Measurements from ENCODE around the gene CWC15.
"Not testable (repeated sequence)": the region's sequence is repeated elsewhere in the genome, so short reads cannot be mapped to it uniquely, and the experiment has no call there.

The CWC15 gene

DNA sequence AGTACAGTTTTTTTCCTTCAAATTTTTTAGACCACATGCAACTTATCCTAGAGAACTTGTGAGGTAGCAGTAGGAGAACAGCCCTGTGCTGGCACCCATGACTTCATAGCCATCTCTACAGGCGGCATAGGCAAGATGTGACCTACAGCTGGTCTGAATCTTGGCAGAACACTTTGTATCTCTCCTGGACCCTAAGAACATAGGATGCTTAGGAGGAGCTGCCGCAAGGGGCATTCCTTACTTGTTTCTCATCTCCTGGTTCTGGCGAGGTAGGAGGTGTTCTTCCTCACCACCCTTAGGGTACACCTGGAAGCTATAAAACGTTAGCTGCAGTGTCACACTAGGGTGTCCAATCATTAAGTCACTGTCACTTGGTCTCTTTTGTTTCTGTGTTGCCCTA lies 16.4 kb downstream of the CWC15 start:
- in situ Hi-C loops (cut with MboI; ENCODE audit: low sequenced_read_pairs): no loop called here

DNA sequence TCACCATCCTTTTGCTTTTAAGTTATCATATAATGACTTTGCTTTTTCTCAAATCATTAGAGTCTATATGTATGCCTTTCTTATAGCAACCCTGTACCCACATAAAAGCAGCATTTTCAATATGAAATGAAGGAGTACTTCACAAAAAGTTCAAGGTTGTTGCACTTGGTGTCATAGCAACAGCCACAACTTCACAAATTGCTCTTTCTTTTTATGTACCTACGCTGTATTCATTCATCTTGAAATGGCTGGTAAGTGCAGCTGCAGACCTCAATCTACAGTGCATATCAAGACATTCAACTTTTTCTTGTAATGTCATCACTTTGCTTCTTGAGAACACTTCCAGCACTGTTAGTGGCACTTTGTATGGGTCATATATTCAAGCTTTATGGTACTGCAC lies 18.6 kb downstream of the CWC15 start:
- in situ Hi-C loops (cut with MboI; ENCODE audit: low sequenced_read_pairs): no loop called here

DNA sequence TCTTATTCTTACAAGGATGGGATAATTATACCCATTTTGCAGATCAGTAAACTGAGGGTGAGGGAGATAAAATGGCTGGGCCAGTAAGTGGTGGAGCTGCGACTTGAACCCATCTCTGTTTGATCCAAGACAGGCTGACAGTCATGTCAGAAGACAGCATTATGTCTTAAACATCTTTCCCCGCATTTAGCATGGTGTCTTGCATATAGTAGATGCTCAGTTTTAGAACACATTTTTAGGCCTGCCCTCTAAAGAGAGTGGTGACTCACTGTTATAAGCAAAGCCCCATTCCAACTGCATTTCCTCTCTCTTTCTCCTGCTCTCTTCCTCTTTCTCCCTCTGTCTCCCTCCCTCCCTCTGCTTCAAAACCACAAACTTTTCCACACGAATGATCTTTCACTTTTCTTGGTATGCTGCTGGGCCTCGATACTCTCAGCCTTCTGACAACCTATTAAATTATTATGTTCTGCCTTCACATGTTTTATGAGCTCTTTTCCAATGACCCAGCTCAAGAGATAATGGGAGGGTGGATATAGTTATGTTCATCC lies 25.2 kb downstream of the CWC15 start:
- in situ Hi-C loops (cut with MboI; ENCODE audit: low sequenced_read_pairs): no loop called here

DNA sequence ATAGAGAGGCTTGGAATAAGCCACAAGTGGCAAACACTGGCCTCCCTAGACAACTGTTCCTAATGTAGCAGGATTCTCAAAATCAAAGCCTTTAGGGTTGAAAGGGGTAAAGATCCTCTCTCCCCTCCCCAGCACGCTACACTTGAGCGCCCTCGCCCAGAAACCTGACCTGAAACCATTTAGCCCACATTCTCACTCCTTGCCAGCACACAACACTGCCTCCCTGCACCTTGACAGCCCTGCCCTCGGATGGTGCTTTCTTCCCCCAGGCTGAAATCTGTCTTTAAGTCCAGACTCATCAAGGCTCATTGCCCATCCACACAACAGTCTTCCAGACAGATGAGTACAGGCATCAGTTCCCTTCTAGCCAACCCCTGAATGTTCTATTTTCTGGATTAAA lies 26.5 kb downstream of the CWC15 start:
- in situ Hi-C loops (cut with MboI; ENCODE audit: low sequenced_read_pairs): no loop called here

DNA sequence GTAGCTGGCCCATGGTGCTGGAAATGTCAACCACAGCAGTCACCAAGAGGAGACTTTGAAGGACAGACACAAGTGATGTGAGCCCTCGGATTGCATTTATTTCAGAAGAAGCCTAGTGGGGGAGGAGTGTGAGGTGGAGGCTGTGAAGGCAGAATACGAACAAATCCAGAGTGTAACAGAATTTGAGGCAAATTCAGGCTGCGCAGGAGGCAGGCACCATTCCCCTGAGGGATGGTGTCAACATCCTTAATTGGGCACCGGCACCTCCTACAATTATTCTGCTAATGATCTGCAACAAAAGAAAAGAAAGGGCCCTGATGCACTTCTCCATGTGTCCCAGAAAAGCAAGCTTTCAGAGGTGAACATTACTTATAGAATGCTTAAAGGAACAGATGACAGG lies 32.2 kb downstream of the CWC15 start:
- in situ Hi-C loops (cut with MboI; ENCODE audit: low sequenced_read_pairs): no loop called here

DNA sequence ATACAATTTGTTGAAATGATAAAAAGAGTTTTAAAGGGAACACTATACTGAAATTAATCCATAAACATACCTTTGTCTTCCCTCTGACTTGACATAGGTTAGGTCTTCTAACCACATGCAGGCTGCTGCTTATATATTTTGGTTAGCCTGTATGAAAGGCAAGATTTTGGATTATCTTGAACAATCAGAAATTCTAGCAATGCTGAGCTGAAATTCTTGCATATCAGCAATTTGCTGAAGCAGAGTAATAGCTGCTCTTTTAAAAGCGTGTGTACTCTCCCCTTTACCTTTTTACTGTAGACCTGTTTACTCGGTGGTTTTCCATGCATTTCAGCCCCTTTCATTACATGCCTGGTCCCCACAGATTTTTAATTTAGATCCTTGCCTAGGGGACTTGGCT lies 34.0 kb downstream of the CWC15 start:
- in situ Hi-C loops (cut with MboI; ENCODE audit: low sequenced_read_pairs): no loop called here

DNA sequence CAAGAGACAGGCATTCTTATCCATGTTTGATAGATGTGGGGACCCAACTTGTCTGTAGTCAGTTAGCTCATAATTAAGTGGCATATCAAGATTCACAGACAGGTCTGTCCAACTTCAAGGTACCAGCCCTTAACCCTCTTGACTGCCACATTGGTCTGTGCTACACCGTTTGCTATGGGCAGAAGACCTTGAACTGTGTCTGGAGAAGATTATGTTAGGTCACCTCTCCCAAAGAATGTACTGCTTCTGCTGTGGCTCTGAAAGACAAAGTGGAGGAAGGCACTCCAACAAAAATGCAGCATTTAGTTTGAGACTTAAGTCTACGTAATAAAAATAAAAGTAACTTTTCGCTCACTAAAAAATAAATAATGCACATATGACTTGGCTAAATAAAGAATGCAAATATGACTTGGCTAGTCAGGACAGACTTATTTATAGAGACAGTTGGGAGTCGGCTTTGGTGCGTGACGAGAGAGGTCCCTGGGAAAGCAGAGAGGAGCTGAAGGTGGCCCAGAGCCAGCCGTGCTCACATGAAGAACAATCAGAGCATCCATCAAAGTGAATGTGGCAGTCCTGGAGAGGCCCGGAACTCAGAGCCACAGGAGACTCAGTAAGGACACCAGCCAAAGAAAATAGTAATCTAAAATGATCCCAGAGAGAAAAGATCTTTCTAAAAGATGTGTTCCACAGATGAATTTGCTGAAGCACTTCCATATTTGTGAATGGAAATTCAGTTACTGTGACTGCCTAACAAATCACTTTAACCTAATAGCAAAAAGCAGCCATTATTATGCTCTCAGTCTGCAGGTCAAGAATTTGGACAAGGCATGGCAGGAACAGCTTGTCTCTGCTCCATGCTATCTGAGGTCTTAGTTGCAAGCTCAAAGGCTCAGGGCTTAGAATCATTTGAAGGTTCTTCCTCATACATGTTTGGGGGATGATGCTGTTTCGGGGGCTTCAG lies 35.0 kb downstream of the CWC15 start:
- in situ Hi-C loops (cut with MboI; ENCODE audit: low sequenced_read_pairs): no loop called here

DNA sequence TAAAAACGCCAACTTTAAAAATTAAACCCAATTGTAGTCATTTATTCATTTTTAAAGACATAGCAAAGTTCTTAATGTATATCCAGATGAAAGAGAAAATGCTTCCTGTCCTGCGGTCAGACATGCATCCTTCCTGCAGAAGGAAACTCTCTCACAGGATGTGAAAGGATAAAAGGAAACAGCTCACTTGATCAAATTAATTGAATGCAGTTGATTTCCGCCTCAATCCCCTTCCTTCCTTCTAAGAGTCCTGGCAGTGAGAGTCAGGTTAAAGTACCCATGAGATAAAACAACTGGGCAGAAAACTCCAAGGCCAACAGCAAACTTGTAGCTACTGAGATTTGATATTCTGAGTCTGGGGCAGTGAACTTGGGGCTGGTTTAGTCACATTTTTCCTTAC lies 38.5 kb downstream of the CWC15 start:
- in situ Hi-C loops (cut with MboI; ENCODE audit: low sequenced_read_pairs): no loop called here

DNA sequence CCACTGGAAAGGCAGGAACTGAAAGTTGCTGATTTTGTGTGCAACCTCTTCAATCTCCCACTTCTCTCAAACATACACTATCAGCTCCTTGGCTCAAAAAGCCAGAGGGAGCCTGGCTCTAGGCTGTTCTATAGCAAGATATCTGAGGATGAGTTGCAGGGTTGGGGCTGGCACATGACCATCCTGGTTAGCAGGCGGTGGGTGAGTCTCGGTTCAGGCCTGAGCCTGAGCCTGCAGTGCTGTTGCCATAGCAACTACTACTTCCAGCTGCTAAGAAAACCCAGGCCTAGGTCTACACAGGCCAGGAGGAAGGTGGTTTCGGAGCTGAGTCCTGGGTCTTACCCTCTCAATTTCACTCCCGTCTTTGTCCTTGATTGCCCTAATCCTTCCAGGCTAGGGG lies 39.0 kb downstream of the CWC15 start:
- in situ Hi-C loops (cut with MboI; ENCODE audit: low sequenced_read_pairs): no loop called here

DNA sequence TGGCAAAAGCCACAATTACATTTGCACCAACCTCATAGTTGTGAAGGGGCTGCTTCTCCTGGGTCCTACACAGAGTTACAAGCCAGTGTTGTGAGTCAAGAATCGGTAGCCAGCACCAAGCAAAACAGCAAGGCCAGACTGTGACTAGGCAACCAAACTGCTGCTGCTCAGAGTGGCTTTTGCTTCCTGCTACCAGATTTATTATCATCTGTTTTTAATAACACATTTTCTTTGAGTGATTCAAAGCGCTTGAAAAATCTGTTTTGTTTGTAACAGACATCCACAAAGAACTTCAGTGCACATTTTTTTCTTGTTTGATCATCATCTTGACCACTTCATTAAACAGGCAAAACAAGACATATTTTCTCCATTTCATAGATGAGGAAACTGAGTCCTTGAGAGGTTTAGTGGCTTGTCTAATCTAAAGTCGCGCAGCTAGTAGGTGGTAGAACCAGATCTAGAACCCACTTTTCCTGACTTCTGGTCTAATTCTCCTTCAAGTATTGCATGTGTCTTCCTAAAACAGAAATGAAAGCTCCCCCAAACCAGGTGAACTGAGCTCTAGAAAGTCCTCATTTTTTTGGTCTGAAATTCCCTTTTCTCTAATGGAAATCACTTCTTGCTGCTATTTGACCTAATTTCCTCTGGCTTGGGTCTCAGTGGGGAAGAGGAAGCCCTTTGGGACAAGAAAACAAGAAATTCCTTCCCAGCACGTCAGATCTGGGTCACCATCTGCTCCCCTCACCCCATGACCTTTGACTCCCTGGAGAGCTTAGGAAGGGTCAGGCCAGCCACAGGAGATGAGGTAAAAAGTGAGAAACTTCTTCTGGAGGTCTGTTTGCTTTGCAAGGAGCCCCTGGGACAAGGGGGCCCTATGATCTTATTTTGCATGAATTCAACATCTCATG lies 39.9 kb downstream of the CWC15 start:
- in situ Hi-C loops (cut with MboI; ENCODE audit: low sequenced_read_pairs): no loop called here

DNA sequence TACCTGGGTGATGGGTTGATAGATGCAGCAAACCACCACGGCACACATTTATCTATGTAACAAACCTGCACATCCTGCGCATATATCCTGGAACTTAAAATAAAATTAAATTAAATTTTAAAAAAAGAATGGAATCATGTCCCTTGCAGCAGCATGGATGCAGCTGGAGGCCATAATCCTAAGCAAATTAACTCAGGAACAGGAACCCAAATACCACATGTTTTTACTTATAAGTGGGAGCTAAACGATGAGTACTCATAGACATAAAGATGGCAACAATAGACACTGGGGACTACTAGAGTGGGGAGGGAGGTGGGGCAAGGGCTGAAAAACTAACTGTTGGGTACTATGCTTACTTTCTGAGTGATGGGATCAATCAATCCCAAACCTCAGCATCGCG lies 40.9 kb downstream of the CWC15 start:
- in situ Hi-C loops (cut with MboI; ENCODE audit: low sequenced_read_pairs): no loop called here

DNA sequence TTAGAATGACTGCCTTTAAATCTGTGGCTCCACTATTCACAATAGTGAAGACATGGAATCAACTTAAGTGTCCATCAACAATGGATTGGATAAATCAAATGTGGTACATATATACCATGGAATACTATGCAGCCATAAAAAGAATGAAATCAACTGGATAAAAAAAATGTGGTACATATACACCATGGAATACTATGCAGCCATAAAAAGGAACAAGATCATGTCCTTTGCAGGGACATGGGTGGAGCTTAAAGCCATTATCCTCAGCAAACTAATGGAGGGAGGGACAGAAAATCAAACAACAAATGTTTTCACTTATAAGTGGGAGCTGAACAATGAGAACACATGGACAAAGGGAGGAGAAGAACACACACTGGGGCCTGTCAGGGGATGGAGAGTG lies 41.3 kb downstream of the CWC15 start:
- in situ Hi-C loops (cut with MboI; ENCODE audit: low sequenced_read_pairs): not testable (repeated sequence)

DNA sequence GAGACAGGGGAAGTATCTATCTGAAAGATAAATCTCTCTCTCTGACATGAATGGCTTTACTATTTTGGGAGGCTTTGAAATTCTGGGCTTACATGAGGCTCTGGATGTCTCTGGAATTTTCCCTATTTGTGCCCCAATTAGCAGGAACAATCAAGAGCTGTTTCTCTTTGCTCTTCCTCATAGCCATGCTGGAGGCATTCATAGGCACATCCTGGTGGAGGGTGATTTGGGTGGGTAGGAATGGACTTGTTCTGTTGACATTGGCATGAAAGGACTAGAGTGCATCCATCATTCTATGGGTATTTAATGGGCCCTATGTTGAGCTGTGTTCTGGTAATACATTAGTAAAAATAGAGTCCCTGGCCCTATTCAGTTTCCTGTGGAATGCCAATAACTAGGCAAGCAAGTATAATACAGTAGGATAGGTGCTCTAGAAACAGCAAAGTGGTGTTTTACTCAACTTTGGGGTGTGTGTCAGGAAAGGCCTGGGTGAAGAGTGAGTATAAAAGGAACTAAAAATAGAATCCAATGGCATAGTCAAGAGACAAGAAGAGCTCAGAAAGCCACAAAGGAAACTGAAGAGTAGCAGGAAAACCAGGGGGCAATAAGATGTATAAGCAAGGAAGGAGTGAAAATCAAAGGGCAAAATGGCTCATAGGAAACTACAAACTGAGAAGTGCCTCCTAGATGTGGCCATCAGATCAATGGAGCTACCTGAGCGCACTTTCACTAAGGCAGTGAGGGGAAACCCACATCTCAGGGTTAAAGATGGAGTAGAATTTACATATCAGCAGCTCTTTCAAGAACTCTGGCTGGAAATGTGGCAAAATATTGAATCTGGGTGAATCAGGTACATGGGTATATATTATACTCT lies 45.0 kb downstream of the CWC15 start:
- in situ Hi-C loops (cut with MboI; ENCODE audit: low sequenced_read_pairs): no loop called here

DNA sequence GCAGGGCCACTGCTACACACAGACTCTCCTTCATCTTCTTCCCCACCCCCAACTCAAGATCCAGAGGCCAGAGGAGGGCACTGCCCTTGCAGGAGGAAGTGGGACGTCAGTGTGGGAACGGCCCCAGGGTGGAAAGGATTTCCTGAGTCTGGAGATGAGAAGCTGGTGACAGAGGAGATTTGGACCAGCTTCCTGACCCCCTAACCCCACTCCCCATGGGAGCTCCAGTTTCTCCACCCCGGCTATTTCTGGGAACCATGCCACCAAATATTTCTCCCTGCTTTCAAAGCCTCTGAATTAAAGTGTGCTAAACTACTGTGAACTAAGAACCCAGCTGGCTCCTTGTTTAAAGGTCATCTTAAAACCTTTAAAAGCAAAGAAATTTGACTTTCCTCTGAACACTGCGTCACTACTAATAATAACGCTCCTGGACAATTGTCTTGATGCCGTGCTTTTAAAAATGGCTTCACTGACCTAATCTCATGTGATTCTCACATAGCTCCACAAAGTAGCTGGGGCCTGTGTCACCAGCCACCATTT lies 46.6 kb downstream of the CWC15 start:
- in situ Hi-C loops (cut with MboI; ENCODE audit: low sequenced_read_pairs): no loop called here

DNA sequence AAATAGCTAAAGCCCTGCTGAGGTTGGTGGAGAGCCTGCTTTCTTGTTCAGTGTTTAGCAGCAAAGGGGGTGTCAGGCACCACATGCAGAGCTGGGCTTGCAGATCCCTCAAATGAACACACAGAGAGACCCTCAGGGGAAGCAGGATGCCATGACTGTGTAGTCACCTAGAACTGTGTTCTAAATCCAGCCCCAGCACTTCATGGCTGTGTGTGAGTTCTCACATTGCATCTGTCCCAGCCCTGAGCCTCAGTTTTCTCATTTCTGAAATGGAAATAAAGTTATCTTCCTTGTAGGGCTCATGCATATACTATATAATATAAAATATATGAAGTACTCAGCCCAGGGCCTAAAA lies 47.1 kb downstream of the CWC15 start:
- in situ Hi-C loops (cut with MboI; ENCODE audit: low sequenced_read_pairs): no loop called here

DNA sequence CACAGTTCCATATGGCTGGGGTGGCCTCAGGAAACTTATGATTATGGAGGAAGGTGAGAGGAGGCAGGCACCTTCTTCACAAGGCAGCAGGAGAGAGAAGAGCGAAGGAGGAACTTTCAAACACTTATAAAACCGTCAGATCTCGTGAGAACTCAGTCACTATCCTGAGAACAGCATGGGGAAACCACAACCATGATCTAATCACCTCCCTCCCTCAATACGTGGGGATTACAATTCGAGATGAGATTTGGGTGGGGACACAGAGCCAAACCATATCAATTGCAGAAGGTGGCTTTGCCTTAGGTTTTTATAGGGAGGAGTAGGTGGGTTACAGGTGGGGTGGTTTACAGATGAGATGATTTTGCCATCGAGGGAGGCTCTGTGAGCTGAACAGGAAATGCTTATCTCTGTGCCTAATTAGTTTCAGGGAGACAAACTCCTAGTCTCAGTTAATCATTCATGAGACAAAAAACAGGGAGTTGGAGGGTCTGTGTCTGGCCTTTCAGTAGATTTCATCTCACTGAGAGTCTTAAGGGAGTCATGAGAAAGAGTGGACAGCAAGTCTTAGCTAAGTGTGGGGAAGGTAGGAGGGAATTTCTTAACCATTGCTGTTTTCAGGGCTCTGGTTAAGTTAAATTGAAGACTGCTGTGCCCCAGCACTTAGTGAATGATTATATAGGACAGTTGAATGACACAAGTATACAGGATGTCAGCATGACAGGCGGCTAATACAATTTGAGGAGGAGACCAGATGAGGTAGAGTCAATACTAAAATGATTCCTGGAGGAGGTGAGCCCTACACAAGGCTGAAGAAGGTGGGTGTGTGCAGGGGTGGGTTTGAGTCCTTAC lies 47.7 kb downstream of the CWC15 start:
- in situ Hi-C loops (cut with MboI; ENCODE audit: low sequenced_read_pairs): no loop called here

DNA sequence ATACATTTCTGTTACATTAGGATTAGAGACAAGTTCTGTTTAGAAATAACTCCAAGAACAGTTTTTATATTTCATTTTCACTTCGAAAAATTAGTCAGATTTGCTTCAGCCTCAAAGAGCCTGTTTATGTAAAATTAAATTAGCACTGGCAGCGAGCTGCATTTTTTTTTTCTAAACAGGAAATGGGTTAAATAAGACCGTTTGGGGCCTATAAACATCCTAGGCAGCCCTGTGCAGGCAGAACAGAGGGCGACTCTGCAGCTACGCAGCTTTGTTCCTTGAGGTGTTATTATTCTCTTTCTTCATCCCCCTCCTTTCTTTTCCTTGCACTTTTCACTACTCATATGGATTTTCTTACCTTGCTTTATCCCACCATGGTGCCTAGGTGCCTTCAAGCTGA lies 48.7 kb downstream of the CWC15 start:
- in situ Hi-C loops (cut with MboI; ENCODE audit: low sequenced_read_pairs): no loop called here

DNA sequence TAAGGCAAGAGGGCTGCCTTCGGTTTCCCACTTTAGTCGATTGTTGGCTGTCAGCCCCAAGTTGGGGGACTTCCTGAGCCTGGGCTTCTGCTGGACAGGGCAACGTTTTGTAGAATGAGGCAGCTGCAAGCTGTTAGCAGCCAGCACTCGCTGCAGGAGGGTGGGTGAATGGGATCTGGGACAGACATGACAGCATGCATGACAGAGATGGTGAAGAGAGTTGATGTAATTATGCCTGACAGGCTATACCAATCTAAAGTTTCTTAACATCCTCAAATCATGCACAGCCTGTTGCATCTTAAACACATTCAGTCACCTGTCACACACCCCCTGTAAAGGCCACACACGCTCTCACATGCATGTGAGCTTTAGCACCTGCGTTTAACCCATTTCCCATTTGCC lies 49.2 kb downstream of the CWC15 start:
- in situ Hi-C loops (cut with MboI; ENCODE audit: low sequenced_read_pairs): no loop called here

DNA sequence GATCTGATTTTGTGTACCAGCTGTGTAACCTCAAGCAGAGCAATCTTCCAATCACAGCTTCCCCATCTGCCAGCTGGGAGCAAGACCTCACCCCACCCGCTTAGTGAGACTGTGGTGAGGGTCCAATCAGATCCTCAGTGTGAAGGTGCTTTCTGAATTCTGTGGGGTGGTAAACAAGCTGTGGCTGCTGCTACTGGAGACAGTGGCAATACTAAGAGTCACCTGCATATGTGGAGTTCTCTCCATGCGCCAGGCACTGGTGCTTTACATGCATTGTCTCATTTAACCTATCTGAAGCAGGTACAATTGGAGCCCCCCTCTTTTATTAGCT lies 50.4 kb downstream of the CWC15 start:
- in situ Hi-C loops (cut with MboI; ENCODE audit: low sequenced_read_pairs): no loop called here

Data from hTERT RPE-1 (cell line).